Raji (cell line): ENCODE measurements around the gene IGFBP6.

Experiments
- POLR2A ChIP-seq: IDR thresholded peaks from 2 replicates; pipeline ENCODE4 v1.6.1; 2011; ENCODE audit warnings: low read depth, low read length, control low read depth; ENCODE audit not compliant: insufficient read depth

The IGFBP6 gene, protein sequence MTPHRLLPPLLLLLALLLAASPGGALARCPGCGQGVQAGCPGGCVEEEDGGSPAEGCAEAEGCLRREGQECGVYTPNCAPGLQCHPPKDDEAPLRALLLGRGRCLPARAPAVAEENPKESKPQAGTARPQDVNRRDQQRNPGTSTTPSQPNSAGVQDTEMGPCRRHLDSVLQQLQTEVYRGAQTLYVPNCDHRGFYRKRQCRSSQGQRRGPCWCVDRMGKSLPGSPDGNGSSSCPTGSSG

DNA sequence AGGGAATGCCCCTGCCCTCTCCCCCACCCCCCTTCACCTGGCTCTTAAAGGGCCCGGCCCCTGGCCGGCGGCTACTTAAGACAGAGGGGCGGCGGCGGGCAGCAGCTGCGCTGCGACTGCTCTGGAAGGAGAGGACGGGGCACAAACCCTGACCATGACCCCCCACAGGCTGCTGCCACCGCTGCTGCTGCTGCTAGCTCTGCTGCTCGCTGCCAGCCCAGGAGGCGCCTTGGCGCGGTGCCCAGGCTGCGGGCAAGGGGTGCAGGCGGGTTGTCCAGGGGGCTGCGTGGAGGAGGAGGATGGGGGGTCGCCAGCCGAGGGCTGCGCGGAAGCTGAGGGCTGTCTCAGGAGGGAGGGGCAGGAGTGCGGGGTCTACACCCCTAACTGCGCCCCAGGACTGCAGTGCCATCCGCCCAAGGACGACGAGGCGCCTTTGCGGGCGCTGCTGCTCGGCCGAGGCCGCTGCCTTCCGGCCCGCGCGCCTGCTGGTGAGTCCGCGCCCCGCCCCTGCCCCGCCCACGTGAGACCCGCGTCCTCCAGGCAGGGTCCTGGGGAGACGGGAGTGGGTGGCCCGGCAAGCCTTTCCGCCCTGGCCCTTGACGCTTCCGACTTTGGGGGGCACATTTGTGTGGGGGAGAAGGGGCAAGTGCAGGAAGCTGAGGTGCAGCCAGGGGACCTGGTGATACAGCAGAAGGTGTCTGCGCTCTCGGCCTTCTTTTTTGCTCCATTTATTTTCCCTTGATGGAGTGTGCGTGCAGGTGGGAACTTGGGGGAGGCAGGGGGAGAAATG is at the start of gene IGFBP6:
TSS of gene IGFBP6 (plus strand) at position 104 of the 790 bp plus-strand sequence. CDS start at position 155, 51 bp downstream.
- no peak for TF ChIP-seq POLR2A

DNA sequence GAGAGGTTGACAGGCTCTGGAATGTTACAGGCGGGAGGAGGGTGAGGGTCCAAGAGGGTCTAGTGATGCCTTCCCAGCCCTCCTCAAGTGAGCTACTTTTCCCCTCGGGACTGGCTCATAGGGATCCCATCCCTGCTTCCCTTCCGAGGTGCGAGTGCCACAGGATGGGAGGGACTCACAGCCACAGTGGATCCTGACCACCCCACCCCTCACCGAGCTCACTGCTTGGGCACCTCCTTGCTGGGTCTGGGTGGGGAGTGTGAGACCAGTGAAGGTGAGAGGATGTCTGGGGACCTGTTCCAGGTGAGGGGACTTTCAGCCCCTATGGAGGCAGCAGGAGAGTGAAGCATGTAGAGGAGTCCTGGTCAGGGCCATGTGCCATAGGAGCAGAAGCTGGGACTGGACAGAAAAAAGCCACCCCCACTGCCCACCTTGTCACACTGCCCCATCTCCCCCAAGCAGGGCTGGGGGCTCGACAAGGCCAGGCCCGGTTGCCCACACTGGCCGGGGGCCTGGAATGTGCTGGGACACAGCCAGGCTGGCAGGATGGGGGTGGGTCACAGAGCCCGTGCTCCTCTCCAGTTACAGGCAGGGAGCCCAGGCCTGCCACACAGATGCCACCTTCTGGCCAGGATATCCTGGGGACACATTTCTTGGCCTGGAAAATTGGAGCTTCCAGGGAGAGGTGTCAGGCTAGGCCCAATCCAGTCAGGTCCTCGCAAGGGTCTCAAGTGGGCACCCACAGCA is 49.3 kb upstream of the IGFBP6 start:
- TF ChIP-seq POLR2A: no peak

DNA sequence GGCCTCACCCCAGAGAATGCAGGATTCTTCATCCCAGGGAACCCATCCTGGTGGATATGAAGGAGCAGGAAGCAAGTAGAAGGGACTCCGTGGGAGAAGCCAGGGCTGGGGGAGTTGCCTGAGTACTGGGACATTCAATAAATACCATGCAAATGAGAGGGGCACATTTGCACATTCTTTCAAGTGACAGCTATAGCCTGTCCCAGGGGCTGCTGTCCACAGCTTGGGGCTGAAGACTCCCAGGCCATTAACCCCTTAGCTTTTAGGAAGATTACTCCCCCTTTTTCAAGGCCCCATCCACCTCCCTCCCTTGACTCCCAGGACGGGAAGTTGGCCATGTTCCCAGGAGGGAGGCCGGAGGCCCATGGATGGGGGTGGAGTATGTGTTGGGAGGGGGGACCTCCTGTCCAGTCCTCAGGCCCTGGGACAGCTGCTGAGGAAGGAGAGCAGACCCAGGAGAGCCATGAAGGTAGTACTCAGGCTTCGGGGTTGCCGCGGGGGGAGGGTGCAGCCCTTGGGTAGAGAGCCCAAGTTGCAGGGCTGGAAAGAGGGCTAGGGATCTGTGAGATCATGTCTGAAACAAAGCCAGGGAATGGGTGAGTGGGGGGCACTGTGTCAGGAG is 48.6 kb upstream of the IGFBP6 start:
- no peak for TF ChIP-seq POLR2A

DNA sequence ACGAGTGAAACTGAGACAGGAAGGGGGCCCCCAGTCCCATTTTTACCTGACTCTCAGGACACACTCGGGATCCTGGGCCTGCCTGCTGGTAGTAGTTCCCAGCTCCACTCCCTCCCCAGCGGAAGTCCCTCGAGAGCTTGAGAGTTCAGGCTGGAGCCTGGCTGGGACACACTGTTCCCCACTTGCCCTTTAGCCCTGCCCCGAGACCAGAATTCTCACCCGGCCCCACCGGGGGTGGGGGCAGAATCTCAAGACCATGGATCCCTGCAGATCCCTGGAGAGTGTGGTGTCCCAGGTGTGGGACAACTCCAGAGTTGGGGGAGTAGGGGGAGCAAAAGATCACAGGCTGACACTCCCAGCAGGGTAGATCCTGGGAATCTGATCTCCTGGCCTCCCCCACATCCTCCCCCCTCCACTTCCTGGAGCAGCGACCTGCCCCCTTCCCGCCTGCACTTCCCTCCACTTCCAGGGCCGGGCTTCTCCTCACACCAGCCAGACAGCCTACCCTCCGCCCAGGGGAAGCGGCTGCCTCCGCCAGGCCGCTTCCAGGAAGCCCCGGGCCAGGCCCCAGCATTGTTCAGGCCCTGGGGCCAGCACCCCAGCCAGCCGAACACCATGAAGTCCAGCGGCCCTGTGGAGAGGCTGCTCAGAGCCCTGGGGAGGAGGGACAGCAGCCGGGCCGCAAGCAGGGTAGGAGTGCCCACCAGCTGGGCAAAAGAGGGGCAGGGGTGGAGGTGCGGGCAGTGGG is 47.7 kb upstream of the IGFBP6 start, which contains the start of gene TNS2:
TSS of gene TNS2 (plus strand) at position 495 of the 748 bp plus-strand sequence. CDS start at position 616, 121 bp downstream.
- no peak for TF ChIP-seq POLR2A

DNA sequence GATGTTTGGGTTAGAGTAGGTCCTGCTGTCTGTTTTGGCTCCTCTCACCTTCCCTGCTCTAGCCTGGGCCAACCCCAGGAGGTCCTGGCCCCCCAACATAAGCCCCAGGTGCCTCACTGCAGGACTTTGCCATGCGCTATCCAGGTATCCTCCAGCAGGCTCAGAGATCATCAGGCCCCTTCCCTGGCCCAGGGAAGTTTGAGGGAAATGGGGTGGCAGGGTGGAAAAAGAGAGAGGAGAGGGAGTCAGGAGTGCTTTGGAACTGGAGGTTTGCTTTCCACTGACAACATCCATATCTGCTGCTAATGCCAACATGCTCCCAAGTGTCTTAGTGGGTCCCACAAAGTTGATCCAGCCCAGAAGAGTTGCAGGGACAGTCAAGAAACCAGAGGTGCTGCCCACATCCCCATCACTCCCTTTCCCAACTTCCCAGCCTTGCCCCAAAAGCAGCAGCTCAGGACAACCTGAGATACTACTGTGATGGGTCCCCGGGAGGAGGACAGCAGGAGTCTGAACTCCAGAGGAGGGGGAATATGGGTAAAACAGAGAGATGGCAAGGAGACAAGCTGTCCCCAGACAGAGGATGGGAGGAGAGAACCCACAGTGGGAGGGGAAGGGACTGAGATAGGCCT is 46.9 kb upstream of the IGFBP6 start:
- no peak for TF ChIP-seq POLR2A

DNA sequence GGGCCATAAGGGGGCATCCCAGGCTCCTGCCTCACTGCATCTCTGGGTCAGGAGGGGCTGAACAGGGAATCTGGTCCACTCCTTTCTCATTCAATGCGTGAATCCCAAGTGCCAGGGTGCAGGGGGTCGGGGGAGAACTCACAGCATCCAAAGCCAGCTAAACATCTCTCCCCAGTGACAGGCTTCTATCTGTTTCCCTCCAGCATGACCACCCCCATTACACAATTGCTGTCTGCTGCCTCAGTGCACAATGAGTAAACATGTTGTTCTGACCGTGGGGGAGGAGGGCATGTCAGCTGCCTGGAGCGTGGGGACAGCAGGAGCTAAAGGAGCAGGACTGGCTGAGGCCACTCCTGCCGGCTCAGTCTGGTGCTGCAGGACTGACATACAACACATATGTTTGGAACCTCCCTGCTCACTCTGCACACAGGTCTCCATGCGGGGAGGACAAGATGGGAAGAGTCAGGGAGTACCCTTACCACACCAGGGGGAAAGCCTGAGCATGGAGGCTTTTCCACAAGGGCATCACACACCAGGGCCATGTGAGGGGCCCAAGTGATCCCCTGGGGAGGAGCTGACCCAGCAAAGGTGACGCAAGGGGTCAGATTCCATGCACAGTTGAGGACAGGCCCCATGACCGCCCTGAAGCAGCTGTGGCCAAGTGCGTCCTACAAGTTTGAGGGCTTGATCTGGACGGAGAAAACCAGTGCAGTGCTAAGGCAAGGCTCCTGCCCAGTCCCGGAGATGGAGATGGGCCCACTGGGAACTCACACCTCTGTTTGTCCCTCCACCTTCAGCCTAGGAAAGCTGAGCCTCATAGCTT is 46.2 kb upstream of the IGFBP6 start:
- no peak for TF ChIP-seq POLR2A

DNA sequence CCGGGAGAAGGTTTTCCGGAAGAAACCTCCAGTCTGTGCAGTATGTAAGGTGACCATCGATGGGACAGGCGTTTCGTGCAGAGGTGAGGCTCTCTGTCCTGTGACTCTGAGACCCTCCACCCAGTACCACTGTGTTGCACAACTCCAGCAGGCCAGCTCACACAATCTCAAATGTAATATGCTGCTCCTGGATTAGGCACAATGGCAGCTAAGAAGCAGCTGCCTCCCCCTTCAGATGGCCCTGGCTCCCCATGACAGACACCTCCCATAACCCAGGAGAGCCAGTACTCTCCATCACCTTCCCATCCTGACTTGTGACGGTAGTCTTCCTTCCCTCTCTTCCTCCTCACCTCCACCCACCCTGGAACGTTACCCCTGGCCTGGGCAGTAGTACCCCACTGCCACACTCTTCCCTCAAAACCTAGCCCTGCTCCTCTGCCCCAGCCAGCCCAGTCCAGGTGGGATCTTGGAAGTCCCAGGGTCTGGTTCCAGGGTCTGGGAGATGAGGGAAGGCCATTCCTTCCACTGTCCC is 45.5 kb upstream of the IGFBP6 start:
- no peak for TF ChIP-seq POLR2A

DNA sequence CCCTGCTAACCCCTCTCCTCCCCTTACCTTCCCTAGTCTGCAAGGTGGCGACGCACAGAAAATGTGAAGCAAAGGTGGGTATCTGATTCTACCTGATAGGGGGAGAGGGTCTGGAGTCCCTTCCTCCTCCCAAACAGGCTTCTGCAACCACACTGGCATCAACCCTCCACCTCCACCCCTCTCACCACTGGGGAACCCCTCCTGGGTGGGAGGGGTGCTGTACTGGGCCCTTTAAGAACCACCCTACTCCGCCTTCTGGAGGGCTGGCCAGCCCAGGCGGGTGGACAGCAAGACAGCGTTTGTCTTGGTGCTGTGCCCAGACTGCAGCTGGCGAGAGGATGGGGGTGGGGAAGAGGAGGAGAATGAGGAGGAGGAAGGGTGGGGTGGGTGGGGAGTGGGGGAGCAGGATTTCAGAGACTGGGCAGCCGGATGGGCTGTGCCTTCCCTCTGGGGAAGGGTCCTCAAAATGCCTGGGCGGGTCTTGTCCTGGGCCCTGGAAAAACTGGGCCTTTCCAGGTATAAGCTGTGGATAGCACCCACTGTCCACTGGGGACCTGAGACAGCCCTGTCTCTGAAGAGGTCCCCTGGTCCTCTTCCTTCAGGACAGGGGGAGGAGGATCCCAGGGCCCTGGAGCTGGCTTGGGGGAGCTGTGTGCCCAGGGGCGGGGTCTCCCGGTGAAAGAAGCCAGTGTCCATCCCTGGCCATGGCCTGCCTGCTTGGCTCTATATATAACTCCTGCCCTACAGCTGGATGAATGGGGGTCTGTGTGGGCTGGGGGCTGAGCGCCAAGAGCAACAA is 44.8 kb upstream of the IGFBP6 start:
- no peak for TF ChIP-seq POLR2A

DNA sequence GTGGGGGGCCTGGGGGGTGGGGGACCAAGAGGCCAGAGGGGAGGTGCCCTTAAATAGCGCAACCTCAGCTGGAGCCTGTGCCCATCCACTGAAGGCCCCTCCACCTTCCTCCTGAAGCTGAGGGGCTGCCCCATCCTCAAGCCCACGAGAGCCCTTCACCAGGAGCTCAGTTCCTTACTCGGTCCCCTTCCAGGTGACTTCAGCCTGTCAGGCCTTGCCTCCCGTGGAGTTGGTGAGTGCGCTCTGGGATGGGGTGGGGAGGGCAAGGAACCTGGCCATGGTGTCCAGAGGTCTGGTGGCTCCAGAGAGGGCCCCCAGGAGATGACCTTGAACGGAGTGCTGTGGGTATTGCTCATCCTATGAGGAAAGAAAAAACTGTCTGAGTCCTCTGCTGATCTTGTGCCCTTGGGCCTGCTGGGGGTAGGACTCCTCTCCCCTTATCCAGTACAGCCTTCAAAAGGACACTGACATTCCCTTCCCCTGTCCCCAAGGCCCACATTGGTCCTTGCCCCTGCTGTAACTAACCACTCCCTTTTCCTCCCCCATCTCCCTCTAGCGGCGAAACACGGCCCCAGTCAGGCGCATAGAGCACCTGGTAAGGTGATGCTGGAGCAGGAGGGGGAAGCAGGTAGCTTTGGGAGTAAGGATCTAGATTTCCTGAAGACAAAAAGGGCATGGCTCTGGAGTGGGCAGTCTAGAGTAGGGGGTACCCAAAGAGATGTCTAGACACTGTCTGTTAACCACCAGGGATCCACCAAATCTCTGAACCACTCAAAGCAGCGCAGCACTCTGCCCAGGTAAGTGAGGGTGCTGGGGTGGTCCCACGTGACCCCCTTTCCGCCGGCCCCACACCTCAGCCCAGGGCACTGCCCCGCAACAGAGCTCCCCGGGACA is 44.0 kb upstream of the IGFBP6 start:
- TF ChIP-seq POLR2A: no peak

DNA sequence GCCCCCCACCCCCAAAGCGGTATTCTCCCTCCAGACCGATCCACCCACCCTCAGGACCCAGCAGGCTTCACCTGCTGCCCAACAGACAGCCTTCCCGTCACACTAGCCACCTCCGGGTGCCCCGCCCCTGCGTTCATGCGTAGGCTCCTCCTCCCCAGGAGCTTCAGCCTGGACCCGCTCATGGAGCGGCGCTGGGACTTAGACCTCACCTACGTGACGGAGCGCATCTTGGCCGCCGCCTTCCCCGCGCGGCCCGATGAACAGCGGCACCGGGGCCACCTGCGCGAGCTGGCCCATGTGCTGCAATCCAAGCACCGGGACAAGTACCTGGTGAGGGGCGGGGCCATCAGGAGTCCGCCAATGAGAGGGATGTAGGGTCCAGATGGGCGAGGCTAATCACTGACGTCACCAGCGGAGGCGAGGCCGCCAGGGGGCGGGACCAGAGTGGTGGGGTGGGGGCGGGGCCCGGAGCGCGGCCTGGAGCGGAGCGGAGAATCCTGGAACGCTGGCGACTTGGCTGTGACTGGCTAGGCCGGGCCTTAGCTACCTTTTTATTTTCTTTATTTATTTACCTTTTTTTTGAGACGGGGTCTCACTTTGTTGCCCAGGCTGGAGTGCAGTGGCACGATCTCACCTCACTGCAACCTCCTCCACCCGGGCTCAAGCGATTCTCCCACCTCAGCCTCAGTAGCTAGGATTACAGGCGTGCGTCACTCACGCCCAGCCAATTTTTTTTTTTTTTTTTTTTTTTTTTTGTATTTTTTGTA is 43.2 kb upstream of the IGFBP6 start:
- peak; percentile 68 for TF ChIP-seq POLR2A
